Chondrocyte (in vitro differentiated cells): Measurements from ENCODE around the gene AFF1. TPM values are rescaled to one million over a fixed set of nuclear protein-coding genes. Genes with fewer than 3 reads are reported as not detected.
A peak's percentile ranks its signal among the peaks of the same experiment; 100 is the strongest.

Source experiments
- DNase-seq: peaks from one replicate; pipeline ENCODE4 v3.0.0; 2021; ENCODE audit warnings: mixed read lengths, low spot score
- H3K27ac Mint-ChIP-seq: one replicate; pipeline ENCODE4 v1.8.0; 2021; ENCODE audit warnings: mild to moderate bottlenecking, moderate library complexity, mixed read lengths; ENCODE audit not compliant: unreplicated experiment
- H3K27me3 Mint-ChIP-seq: 2 replicates; pipeline ENCODE4 v1.8.0; 2021; ENCODE audit warnings: low read depth, mixed read lengths
- H3K36me3 Mint-ChIP-seq: 2 replicates; pipeline ENCODE4 v1.8.0; 2021; ENCODE audit warnings: low read depth, mixed read lengths
- H3K4me1 Mint-ChIP-seq: 2 replicates; pipeline ENCODE4 v1.8.0; 2021; ENCODE audit warnings: low read depth, mild to moderate bottlenecking, mixed read lengths
- H3K4me3 Mint-ChIP-seq: one replicate; pipeline ENCODE4 v1.8.0; 2021; ENCODE audit warnings: mild to moderate bottlenecking, moderate library complexity, mixed read lengths; ENCODE audit not compliant: unreplicated experiment
- H3K9me3 Mint-ChIP-seq: 2 replicates; pipeline ENCODE4 v1.8.0; 2021; ENCODE audit warnings: low read depth, mixed read lengths
- CTCF ChIP-seq: fragments of 200-600 bp; sonication (generic); IDR thresholded peaks from 2 replicates; pipeline ENCODE4 v1.5.0; 2021; ENCODE audit warnings: antibody characterized with exemption, mild to moderate bottlenecking, moderate library complexity
- total RNA-seq: library from RNA; stranded (reverse); gene quantifications from 3 replicates; pipeline ENCODE4 v1.2.1, GENCODE V29; 2021

Gene AFF1
- total RNA-seq, 1 donor from 2014 or later: 25.9 TPM

- Mint-ChIP-seq H3K27ac (peak overlapping the region; percentile 88), H3K36me3 (peaks cover under 1% of the 10 kb centered on the region), H3K4me3 (peak overlapping the region; percentile 87), H3K4me1 (peaks cover 43% of the 10 kb centered on the region), H3K9me3 (no peaks in the 10 kb centered on the region), H3K27me3 (no peaks in the 10 kb centered on the region)
- DNase-seq: no peak
- TF ChIP-seq CTCF: no peak
These were observed 1.3 kb downstream of the AFF1 start for GRCh38 chr4:86935853-86936733.

GRCh38 chr4:86938771-86939520 lies 4.1 kb downstream of the AFF1 start:
- Mint-ChIP-seq H3K27ac (no peak overlapping the region), H3K36me3 (no peaks in the 10 kb centered on the region), H3K4me1 (peaks cover 38% of the 10 kb centered on the region), H3K9me3 (no peaks in the 10 kb centered on the region), H3K4me3 (no peak overlapping the region), H3K27me3 (no peaks in the 10 kb centered on the region)
- no peak for DNase-seq
- TF ChIP-seq CTCF: no peak

- peaks cover 41% of the 10 kb centered on the region for H3K4me1 Mint-ChIP-seq
- H3K36me3 Mint-ChIP-seq: no peaks in the 10 kb centered on the region
These were observed 5.1 kb downstream of the AFF1 start for GRCh38 chr4:86939729-86940575.

GRCh38 chr4:86940920-86941460 lies 6.2 kb downstream of the AFF1 start:
- no peak for DNase-seq
- Mint-ChIP-seq H3K9me3 (no peaks in the 10 kb centered on the region), H3K27ac (no peak overlapping the region), H3K36me3 (no peaks in the 10 kb centered on the region), H3K4me1 (peaks cover 38% of the 10 kb centered on the region), H3K4me3 (no peak overlapping the region), H3K27me3 (no peaks in the 10 kb centered on the region)
- no peak for TF ChIP-seq CTCF

More at GRCh38 chr4:86939729-86940575, 5.1 kb downstream of the AFF1 start:
- Mint-ChIP-seq H3K27ac (no peak overlapping the region), H3K27me3 (no peaks in the 10 kb centered on the region), H3K4me3 (no peak overlapping the region), H3K9me3 (no peaks in the 10 kb centered on the region)
- DNase-seq: no peak
- no peak for TF ChIP-seq CTCF
